SK-N-SH (cell line): Measurements from ENCODE around the gene PRKG1. TPM values are rescaled to one million over a fixed set of nuclear protein-coding genes. Genes with fewer than 3 reads are reported as not detected.

Experiments used
- CTCF ChIA-PET: fragments of 300-600, 350-600 bp; formaldehyde crosslinking; extraction: SDS; loops from one replicate; lab custom pipeline; 2021; lab: Yijun Ruan, JAX
- POLR2A ChIA-PET: fragments of 350-600 bp; sonication (Branson Sonifier 250); formaldehyde crosslinking; extraction: SDS; loops from one replicate; lab custom pipeline; 2020; ENCODE audit warnings: antibody characterized with exemption, inconsistent platforms; lab: Yijun Ruan, JAX
- DNase-seq: peaks from one replicate; pipeline ENCODE4 v3.0.0; 2012
- H2AFZ ChIP-seq: fragments of 200-600 bp; sonication (generic); 2 replicates; pipeline ENCODE4 v1.8.1; 2016; ENCODE audit warnings: antibody characterized with exemption, mild to moderate bottlenecking, low read depth
- H3F3A ChIP-seq: fragments of 200-600 bp; sonication (generic); replicated peaks from 2 replicates; pipeline ENCODE3; 2016; ENCODE audit warnings: antibody characterized with exemption, mild to moderate bottlenecking; ENCODE audit not compliant: insufficient read depth
- H3K27ac ChIP-seq, 2 experiments: fragments of 200-500 bp in 1 of 2; fragments of 200-600 bp in 1 of 2; sonication (Bioruptor generic) in 1 of 2; sonication (generic), shearing (Covaris generic) in 1 of 2; 2 replicates each; pipeline versions ENCODE4 v1.5.1 to v1.6.1; 2014 to 2016; ENCODE audit warnings: low read depth in 2 of 2, inconsistent platforms in 1 of 2, low read length in 1 of 2, mild to moderate bottlenecking in 1 of 2, mixed read lengths in 1 of 2
- H3K27me3 ChIP-seq: fragments of 200-600 bp; sonication (generic), shearing (Covaris generic); 2 replicates; pipeline ENCODE4 v1.6.1; 2016; ENCODE audit warnings: mixed run types; ENCODE audit not compliant: insufficient read depth
- H3K36me3 ChIP-seq, 2 experiments: fragments of 200-500 bp in 1 of 2; fragments of 200-600 bp in 1 of 2; sonication (Bioruptor generic) in 1 of 2; sonication (generic) in 1 of 2; replicated peaks in 1 of 2; 2 replicates each; pipeline versions ENCODE3 to v1.5.1; 2014 to 2016; ENCODE audit warnings: low read length in 1 of 2, mild to moderate bottlenecking in 1 of 2; ENCODE audit not compliant: insufficient read depth in 2 of 2, control insufficient read depth in 1 of 2
- H3K4me1 ChIP-seq, 2 experiments: fragments of 200-500 bp in 1 of 2; fragments of 200-600 bp in 1 of 2; sonication (Bioruptor generic) in 1 of 2; sonication (generic), shearing (Covaris generic) in 1 of 2; 2 replicates each; pipeline versions ENCODE4 v1.5.1 to v1.6.1; 2014 to 2016; ENCODE audit warnings: low read depth in 1 of 2, low read length in 1 of 2, mixed run types in 1 of 2; ENCODE audit not compliant: insufficient read depth in 2 of 2, control insufficient read depth in 1 of 2
- H3K4me2 ChIP-seq: fragments of 200-600 bp; sonication (generic), shearing (Covaris generic); 2 replicates; pipeline ENCODE4 v1.6.1; 2017; ENCODE audit warnings: mixed run types
- H3K4me3 ChIP-seq, 2 experiments: fragments of 200-500 bp in 1 of 2; fragments of 200-600 bp in 1 of 2; sonication (Bioruptor generic) in 1 of 2; sonication (generic), shearing (Covaris generic) in 1 of 2; 2 replicates each; pipeline versions ENCODE4 v1.5.1 to v1.8.1; 2014 to 2016; ENCODE audit warnings: low read depth in 2 of 2, inconsistent platforms in 1 of 2, low read length in 1 of 2, mild to moderate bottlenecking in 1 of 2, mixed read lengths in 1 of 2, moderate library complexity in 1 of 2
- H3K79me2 ChIP-seq: fragments of 200-600 bp; sonication (generic); 2 replicates; pipeline ENCODE4 v1.8.1; 2017; ENCODE audit warnings: mild to moderate bottlenecking; ENCODE audit not compliant: insufficient read depth
- H3K9ac ChIP-seq: fragments of 200-600 bp; sonication (generic); 2 replicates; pipeline ENCODE4 v1.6.1; 2017; ENCODE audit warnings: mixed run types
- H3K9me2 ChIP-seq: fragments of 200-600 bp; sonication (generic); 2 replicates; pipeline ENCODE4 v1.6.1; 2017; ENCODE audit warnings: mixed run types
- H3K9me3 ChIP-seq: fragments of 200-600 bp; sonication (generic); 2 replicates; pipeline ENCODE4 v1.6.1; 2017; ENCODE audit warnings: mixed run types, mild to moderate bottlenecking, moderate library complexity
- H4K20me1 ChIP-seq: fragments of 200-600 bp; sonication (generic); 2 replicates; pipeline ENCODE4 v1.6.1; 2017; ENCODE audit warnings: mild to moderate bottlenecking, mixed run types; ENCODE audit not compliant: insufficient read depth
- CHD2 ChIP-seq: fragments of 150-350 bp; IDR thresholded peaks from 2 replicates; pipeline ENCODE4 v1.6.1; 2018; ENCODE audit warnings: low read length; ENCODE audit not compliant: partially characterized antibody
- CTCF ChIP-seq: fragments of 200-600 bp; sonication (generic); IDR thresholded peaks from 2 replicates; pipeline ENCODE4 v1.6.1; 2017; ENCODE audit warnings: antibody characterized with exemption, mild to moderate bottlenecking, moderate library complexity
- ELF1 ChIP-seq: IDR thresholded peaks from 2 replicates; pipeline ENCODE4 v1.4.0; 2012
- EP300 ChIP-seq, 2 experiments: IDR thresholded peaks; 2 replicates each; pipeline versions ENCODE4 v1.4.0 to v1.6.1; 2012; ENCODE audit warnings: borderline replicate concordance in 1 of 2, low read depth in 1 of 2, low read length in 1 of 2
- FOSL2 ChIP-seq: IDR thresholded peaks from 2 replicates; pipeline ENCODE4 v1.4.0; 2012; ENCODE audit warnings: low read depth, mild to moderate bottlenecking, moderate library complexity, borderline replicate concordance
- FOXJ3 ChIP-seq: sonication (generic); formaldehyde crosslinking; IDR thresholded peaks from 2 replicates; pipeline ENCODE4 v1.5.1; 2020; ENCODE audit warnings: mild to moderate bottlenecking, missing genetic modification reagents
- GABPA ChIP-seq: IDR thresholded peaks from 2 replicates; pipeline ENCODE4 v1.4.0; 2012; ENCODE audit warnings: low read depth, mild to moderate bottlenecking
- GATA2 ChIP-seq: sonication (generic); formaldehyde crosslinking; IDR thresholded peaks from 2 replicates; pipeline ENCODE4 v1.5.0; 2020; ENCODE audit warnings: mild to moderate bottlenecking, missing genetic modification reagents
- NFIC ChIP-seq: IDR thresholded peaks from 2 replicates; pipeline ENCODE4 v1.4.0; 2012; ENCODE audit warnings: borderline replicate concordance
- PBX3 ChIP-seq: IDR thresholded peaks from 2 replicates; pipeline ENCODE4; 2012
- POLR2AphosphoS5 ChIP-seq: IDR thresholded peaks from 2 replicates; pipeline ENCODE4 v1.6.1; 2012; ENCODE audit warnings: low read depth, low read length
- RAD21 ChIP-seq: IDR thresholded peaks from 2 replicates; pipeline ENCODE4 v1.6.1; 2012; ENCODE audit warnings: mild to moderate bottlenecking, low read length
- REST ChIP-seq: IDR thresholded peaks from 2 replicates; pipeline ENCODE4 v1.6.1; 2012; ENCODE audit warnings: mild to moderate bottlenecking, low read depth, low read length, moderate library complexity
- RFX5 ChIP-seq: IDR thresholded peaks from 2 replicates; pipeline ENCODE4 v1.6.1; 2012; ENCODE audit warnings: mild to moderate bottlenecking, improper control_type of control experiment, low read length
- SMC3 ChIP-seq: IDR thresholded peaks from 2 replicates; pipeline ENCODE4 v1.6.1; 2012; ENCODE audit warnings: low read depth, low read length, improper control_type of control experiment
- TAF1 ChIP-seq: IDR thresholded peaks from 2 replicates; pipeline ENCODE4 v1.6.1; 2012; ENCODE audit warnings: low read depth, mild to moderate bottlenecking, low read length, moderate library complexity, borderline replicate concordance
- TCF12 ChIP-seq: IDR thresholded peaks from 2 replicates; pipeline ENCODE4 v1.4.0; 2012
- TEAD4 ChIP-seq: IDR thresholded peaks from 2 replicates; pipeline ENCODE4 v1.4.0; 2012; ENCODE audit warnings: mild to moderate bottlenecking, borderline replicate concordance; ENCODE audit not compliant: insufficient read depth
- ZBTB33 ChIP-seq: IDR thresholded peaks from 2 replicates; pipeline ENCODE4 v1.4.0; 2012; ENCODE audit warnings: low read depth, borderline replicate concordance
- WGBS: methylation state at CpG from one replicate; pipeline ENCODE4 v1.1.6; 2017; ENCODE audit warnings: low lambda C conversion rate; 5-methylcytosine and 5-hydroxymethylcytosine counted together
- polyA plus RNA-seq, 3 experiments: library from polyadenylated mRNA; depleted of rRNA; stranded (reverse); fragments of >200 nt; gene quantifications; 2 replicates each; pipeline ENCODE4 v1.2.3, GENCODE V29; 2012

PRKG1 gene
- polyA plus RNA-seq, 1 of the 3 experiments (the other 2 are of a cell fraction) = 4.1 TPM

GRCh38 chr10:51255381-51255780, 181.1 kb downstream of the PRKG1 start:
- 87% methylated on average over 4 of the region's 4 CpGs for WGBS
- H3K9me3 ChIP-seq = no peaks in the 10 kb centered on the region
- no peaks in the 10 kb centered on the region for H3F3A ChIP-seq
- H3K4me3 ChIP-seq = no peak overlapping the region
- no peaks in the 10 kb centered on the region for H3K79me2 ChIP-seq
- H3K9ac ChIP-seq = no peak overlapping the region
- no peaks in the 10 kb centered on the region for H4K20me1 ChIP-seq
- no peak overlapping the region for H3K27ac ChIP-seq
- ChIA-PET CTCF (interaction anchor here (0.8 kb wide), 1 partner anchor 134 kb away, joined by 3 read pairs; no protein-coding TSS in a partner anchor), POLR2A (no interaction called here)
- no peak overlapping the region for H3K4me2 ChIP-seq
- no peak for DNase-seq
- TF ChIP-seq CHD2 = no peak
- no peak for TF ChIP-seq TEAD4
- no peak for TF ChIP-seq POLR2AphosphoS5
- TF ChIP-seq GATA2 = no peak
- TF ChIP-seq GABPA = no peak
- no peak for TF ChIP-seq TCF12
- TF ChIP-seq ZBTB33 = no peak
- TF ChIP-seq RFX5 = no peak
- no peak for TF ChIP-seq SMC3
- no peak for TF ChIP-seq ELF1
- no peak for TF ChIP-seq FOXJ3 (CRISPR knock-in tag)
- TF ChIP-seq NFIC = no peak
- TF ChIP-seq RAD21 = no peak
- TF ChIP-seq CTCF = no peak
- no peak for TF ChIP-seq TAF1
- no peak for TF ChIP-seq FOSL2
- no peak for TF ChIP-seq PBX3
- no peak for TF ChIP-seq REST
- no peak for TF ChIP-seq EP300 (IDR thresholded peaks at IDR 0.05; ENCODE audit: borderline replicate concordance in 1 of 2, low read depth in 1 of 2, low read length in 1 of 2)
- no peaks in the 10 kb centered on the region for H3K27me3 ChIP-seq
- H3K9me2 ChIP-seq = no peaks in the 10 kb centered on the region
- H3K36me3 ChIP-seq = no peaks in the 10 kb centered on the region
- no peak overlapping the region for H2AFZ ChIP-seq
- H3K4me1 ChIP-seq = no peaks in the 10 kb centered on the region; a peak in 1 of 4 replicates
